Ishikawa (cell line): ENCODE results near the gene AGO1.

Experiments
- CEBPB ChIP-seq: IDR thresholded peaks from 2 replicates; pipeline ENCODE4 v1.6.1; 2012
- CREB1 ChIP-seq: IDR thresholded peaks from 2 replicates; pipeline ENCODE4 v1.6.1; 2012; ENCODE audit warnings: low read depth
- EGR1 ChIP-seq: IDR thresholded peaks from 2 replicates; pipeline ENCODE4 v1.6.1; 2012
- EP300 ChIP-seq: IDR thresholded peaks from 2 replicates; pipeline ENCODE4 v1.6.1; 2012; ENCODE audit warnings: borderline replicate concordance
- FOXM1 ChIP-seq: IDR thresholded peaks from 2 replicates; pipeline ENCODE4 v1.6.1; 2012; ENCODE audit warnings: low read depth, borderline replicate concordance
- NFIC ChIP-seq: IDR thresholded peaks from 2 replicates; pipeline ENCODE4 v1.6.1; 2012
- RAD21 ChIP-seq: IDR thresholded peaks from 2 replicates; pipeline ENCODE4 v1.6.1; 2012; ENCODE audit warnings: low read depth
- TAF1 ChIP-seq: IDR thresholded peaks from 2 replicates; pipeline ENCODE4 v1.6.1; 2012; ENCODE audit warnings: low read depth, mild to moderate bottlenecking
- TCF12 ChIP-seq: IDR thresholded peaks from 2 replicates; pipeline ENCODE4 v1.6.1; 2012; ENCODE audit warnings: low read depth
- TEAD4 ChIP-seq: IDR thresholded peaks from 2 replicates; pipeline ENCODE4 v1.6.1; 2012
- YY1 ChIP-seq: IDR thresholded peaks from 2 replicates; pipeline ENCODE4 v1.6.1; 2012; ENCODE audit warnings: low read depth
- ZBTB7A ChIP-seq: IDR thresholded peaks from 2 replicates; pipeline ENCODE4 v1.6.1; 2012; ENCODE audit warnings: low read depth
- TF ChIP-seq, protein P1 (sequence below): IDR thresholded peaks from 2 replicates; pipeline ENCODE4 v1.6.1; 2012; ENCODE audit warnings: low read depth, mild to moderate bottlenecking
- TF ChIP-seq, protein P2 (sequence below): IDR thresholded peaks from 2 replicates; pipeline ENCODE4 v1.6.1; 2012
- TF ChIP-seq, protein P3 (sequence below): IDR thresholded peaks from 2 replicates; pipeline ENCODE4 v1.6.1; 2012

AGO1 gene

DNA sequence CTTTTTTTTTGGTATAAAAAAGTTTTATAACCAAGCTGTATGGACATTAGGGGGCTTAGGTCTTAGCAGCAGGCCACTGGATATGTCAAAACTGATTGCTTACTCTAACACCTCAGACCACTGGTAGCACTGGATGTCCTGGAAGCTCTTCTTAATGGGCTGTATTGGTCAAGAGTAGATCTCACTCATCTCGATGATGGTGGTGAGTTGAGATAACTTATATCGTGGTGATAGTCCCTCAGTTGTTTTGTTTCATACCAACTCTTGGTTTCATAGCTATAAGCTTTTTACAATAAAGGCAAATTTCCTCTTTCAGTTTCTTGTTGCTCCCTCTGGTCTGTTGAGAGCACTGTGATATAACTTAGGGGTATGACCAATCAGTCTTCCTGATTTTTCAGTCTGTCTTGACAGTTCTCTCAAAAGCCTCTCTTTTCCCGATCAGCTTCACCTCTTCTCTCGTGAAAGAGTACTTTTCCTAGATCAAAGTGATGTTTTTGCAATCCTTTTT, 9.7 kb upstream of the AGO1 start:
- TF ChIP-seq, protein P1, sequence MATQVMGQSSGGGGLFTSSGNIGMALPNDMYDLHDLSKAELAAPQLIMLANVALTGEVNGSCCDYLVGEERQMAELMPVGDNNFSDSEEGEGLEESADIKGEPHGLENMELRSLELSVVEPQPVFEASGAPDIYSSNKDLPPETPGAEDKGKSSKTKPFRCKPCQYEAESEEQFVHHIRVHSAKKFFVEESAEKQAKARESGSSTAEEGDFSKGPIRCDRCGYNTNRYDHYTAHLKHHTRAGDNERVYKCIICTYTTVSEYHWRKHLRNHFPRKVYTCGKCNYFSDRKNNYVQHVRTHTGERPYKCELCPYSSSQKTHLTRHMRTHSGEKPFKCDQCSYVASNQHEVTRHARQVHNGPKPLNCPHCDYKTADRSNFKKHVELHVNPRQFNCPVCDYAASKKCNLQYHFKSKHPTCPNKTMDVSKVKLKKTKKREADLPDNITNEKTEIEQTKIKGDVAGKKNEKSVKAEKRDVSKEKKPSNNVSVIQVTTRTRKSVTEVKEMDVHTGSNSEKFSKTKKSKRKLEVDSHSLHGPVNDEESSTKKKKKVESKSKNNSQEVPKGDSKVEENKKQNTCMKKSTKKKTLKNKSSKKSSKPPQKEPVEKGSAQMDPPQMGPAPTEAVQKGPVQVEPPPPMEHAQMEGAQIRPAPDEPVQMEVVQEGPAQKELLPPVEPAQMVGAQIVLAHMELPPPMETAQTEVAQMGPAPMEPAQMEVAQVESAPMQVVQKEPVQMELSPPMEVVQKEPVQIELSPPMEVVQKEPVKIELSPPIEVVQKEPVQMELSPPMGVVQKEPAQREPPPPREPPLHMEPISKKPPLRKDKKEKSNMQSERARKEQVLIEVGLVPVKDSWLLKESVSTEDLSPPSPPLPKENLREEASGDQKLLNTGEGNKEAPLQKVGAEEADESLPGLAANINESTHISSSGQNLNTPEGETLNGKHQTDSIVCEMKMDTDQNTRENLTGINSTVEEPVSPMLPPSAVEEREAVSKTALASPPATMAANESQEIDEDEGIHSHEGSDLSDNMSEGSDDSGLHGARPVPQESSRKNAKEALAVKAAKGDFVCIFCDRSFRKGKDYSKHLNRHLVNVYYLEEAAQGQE: no peak
- no peak for TF ChIP-seq ZBTB7A
- TF ChIP-seq TAF1: no peak
- TF ChIP-seq CREB1: no peak
- TF ChIP-seq CEBPB: no peak
- TF ChIP-seq RAD21: no peak
- TF ChIP-seq NFIC: no peak

DNA sequence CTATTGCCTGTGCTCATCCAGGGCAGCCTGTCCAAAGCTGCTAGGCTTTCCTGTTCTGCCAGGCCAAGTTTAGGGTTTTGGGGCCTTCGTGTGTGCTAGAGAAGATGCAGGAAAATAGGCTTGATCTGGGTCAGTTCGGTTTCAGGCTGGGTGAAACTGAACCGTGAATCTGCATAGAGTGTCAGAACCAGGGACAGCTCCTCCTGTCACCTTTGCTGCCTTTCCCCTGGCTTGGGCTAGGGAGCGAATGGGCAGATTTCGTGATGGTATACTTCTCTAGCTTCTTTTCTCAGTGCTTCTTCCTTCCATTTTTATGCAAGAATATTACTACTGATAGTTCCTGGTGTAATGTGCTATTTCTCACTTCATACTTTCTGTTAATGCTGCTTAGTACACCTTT, 6.0 kb upstream of the AGO1 start:
- no peak for TF ChIP-seq CREB1
- TF ChIP-seq CEBPB: no peak
- TF ChIP-seq, protein P1: peak; percentile 92

DNA sequence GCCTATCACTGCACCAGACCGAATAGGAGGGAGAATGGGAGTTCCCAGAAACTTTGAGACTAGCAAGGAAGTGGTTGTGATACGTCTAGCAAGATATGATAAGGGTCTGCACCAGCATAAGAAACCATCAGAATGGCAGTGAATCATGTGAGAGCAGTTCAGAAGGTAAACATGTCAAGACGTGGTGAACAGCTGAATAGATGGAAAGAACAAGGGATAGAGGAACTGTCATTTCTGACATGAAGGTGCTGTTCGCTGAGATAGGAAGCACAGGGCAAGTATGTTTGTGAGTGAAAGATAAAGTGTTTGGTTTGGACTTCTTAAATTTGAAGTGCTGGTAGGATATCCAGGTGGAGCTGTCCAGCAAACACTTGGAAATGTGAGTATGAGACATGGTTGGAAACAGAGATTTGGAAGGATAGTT, 1.1 kb upstream of the AGO1 start:
- no peak for TF ChIP-seq RAD21
- TF ChIP-seq, protein P1: peak; percentile 81

DNA sequence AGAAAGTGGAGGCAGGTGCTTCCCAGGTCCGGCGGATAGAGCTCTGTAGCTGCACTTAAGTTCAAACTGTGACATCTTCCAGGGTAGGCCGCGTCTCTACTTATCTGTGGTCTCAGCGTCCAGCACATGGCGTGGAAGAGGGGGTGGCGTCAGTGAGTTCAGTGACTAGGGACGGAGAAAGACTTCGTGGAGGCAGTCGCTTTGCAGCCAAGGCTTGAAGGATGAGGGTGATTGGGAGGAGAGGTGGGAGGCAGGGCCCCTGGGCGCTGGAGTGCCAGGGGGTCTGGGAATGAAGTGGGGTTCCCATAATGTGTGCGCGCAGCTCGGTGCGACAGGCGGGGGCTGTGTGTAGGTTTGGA, 444 bp upstream of the AGO1 start:
- no peak for TF ChIP-seq NFIC
- TF ChIP-seq TAF1: no peak
- no peak for TF ChIP-seq YY1
- TF ChIP-seq CEBPB: no peak
- TF ChIP-seq, protein P2, sequence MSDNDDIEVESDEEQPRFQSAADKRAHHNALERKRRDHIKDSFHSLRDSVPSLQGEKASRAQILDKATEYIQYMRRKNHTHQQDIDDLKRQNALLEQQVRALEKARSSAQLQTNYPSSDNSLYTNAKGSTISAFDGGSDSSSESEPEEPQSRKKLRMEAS: no peak
- TF ChIP-seq, protein P3, sequence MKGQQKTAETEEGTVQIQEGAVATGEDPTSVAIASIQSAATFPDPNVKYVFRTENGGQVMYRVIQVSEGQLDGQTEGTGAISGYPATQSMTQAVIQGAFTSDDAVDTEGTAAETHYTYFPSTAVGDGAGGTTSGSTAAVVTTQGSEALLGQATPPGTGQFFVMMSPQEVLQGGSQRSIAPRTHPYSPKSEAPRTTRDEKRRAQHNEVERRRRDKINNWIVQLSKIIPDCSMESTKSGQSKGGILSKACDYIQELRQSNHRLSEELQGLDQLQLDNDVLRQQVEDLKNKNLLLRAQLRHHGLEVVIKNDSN: no peak
- no peak for TF ChIP-seq FOXM1
- TF ChIP-seq TEAD4: no peak
- TF ChIP-seq CREB1: no peak
- no peak for TF ChIP-seq ZBTB7A
- no peak for TF ChIP-seq EGR1
- TF ChIP-seq, protein P1: no peak
- no peak for TF ChIP-seq RAD21
- no peak for TF ChIP-seq EP300
- no peak for TF ChIP-seq TCF12

DNA sequence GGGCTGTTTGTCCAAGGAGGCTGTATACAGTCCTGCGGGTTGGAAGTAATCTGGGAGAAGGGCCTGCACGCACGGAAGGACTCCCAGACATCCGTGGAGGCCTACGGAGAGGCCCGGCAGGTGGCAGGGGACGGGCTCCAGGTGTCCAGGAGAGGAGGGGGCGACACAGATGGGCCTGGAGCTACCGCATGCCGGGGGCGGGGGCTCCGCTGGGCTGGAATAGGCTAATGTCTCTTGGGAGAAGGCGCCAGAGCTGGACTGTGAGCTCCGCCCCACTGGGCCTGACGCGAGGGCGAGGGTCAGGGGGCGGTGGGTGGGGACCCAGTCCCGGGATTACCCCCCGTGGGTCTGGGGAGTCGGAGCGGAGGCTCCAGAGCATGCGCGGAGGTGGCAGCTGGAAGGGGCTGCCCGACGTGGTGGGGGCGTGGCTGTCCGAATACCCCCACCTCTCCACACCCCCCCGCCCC, 659 bp downstream of the AGO1 start:
- no peak for TF ChIP-seq NFIC
- peak; percentile 97 for TF ChIP-seq ZBTB7A
